IMR-90 (cell line): ENCODE measurements around the gene CAMK2D. TPM values are rescaled to one million over a fixed set of nuclear protein-coding genes. Genes with fewer than 3 reads are reported as not detected.
A peak's percentile ranks its signal among the peaks of the same experiment; 100 is the strongest.

Experiments
- ATAC-seq: fragments of 200-7000 bp; cut with Tn5 transposase; 2 replicates; pipeline ENCODE4 v1.9.1; 2020; ENCODE audit warnings: low read depth, mild to moderate bottlenecking, moderate library complexity
- BruUV-seq: library from RNA; stranded (reverse); fragments of 400-500 nt; replicated peaks from 2 replicates; lab custom pipeline; 2021; lab: Mats Ljungman, UMichigan
- CTCF ChIA-PET: fragments of 300-600 bp; formaldehyde crosslinking; extraction: SDS; loops from one replicate; lab custom pipeline; 2021; ENCODE audit warnings: antibody characterized with exemption; lab: Yijun Ruan, JAX
- POLR2A ChIA-PET: fragments of 300-600 bp; sonication (Branson Sonifier 250); formaldehyde crosslinking; loops from one replicate; lab custom pipeline; 2022; ENCODE audit warnings: antibody characterized with exemption; ENCODE audit not compliant: unreplicated experiment; lab: Charles Lee
- DNase-seq: peaks from one replicate; pipeline ENCODE4 v3.0.0; 2013
- H2AFZ ChIP-seq: replicated peaks from 2 replicates; pipeline ENCODE3; 2013; ENCODE audit warnings: low read length, mild to moderate bottlenecking; ENCODE audit not compliant: poor library complexity
- H2AK5ac ChIP-seq: 2 replicates; pipeline ENCODE4 v1.6.1; 2013; ENCODE audit warnings: low read depth, low read length, inconsistent platforms
- H2AK9ac ChIP-seq: replicated peaks from 2 replicates; pipeline ENCODE3; 2013; ENCODE audit warnings: mild to moderate bottlenecking, low read depth, low read length, moderate library complexity; ENCODE audit not compliant: poor library complexity
- H2BK120ac ChIP-seq: 2 replicates; pipeline ENCODE4 v1.6.1; 2013; ENCODE audit warnings: low read depth, low read length, inconsistent platforms
- H2BK15ac ChIP-seq: 3 replicates; pipeline ENCODE4 v1.6.1; 2013; ENCODE audit warnings: low read depth, low read length, inconsistent platforms
- H2BK20ac ChIP-seq: 2 replicates; pipeline ENCODE4 v1.6.1; 2013; ENCODE audit warnings: low read depth, mild to moderate bottlenecking, inconsistent platforms, low read length, moderate library complexity
- H2BK5ac ChIP-seq: 2 replicates; pipeline ENCODE4 v1.6.1; 2013; ENCODE audit warnings: mild to moderate bottlenecking, low read depth, low read length, inconsistent platforms; ENCODE audit not compliant: poor library complexity, severe bottlenecking
- H3K14ac ChIP-seq: replicated peaks from 2 replicates; pipeline ENCODE4 v1.6.1; 2013; ENCODE audit warnings: low read depth, low read length, inconsistent platforms
- H3K18ac ChIP-seq: 2 replicates; pipeline ENCODE4 v1.6.1; 2013; ENCODE audit warnings: low read depth, low read length, control low read depth
- H3K23ac ChIP-seq: 2 replicates; pipeline ENCODE4 v1.6.1; 2013; ENCODE audit warnings: low read depth, low read length, inconsistent platforms
- H3K27ac ChIP-seq: 2 replicates; pipeline ENCODE4 v1.5.1; 2013; ENCODE audit warnings: mild to moderate bottlenecking, control low read depth, low read length; ENCODE audit not compliant: insufficient read depth
- H3K27me3 ChIP-seq: 2 replicates; pipeline ENCODE4 v1.6.1; 2013; ENCODE audit warnings: low read length; ENCODE audit not compliant: control insufficient read depth, insufficient read depth
- H3K36me3 ChIP-seq: 2 replicates; pipeline ENCODE4 v1.6.1; 2013; ENCODE audit warnings: low read length, mixed read lengths; ENCODE audit not compliant: control insufficient read depth, insufficient read depth
- H3K4ac ChIP-seq: 2 replicates; pipeline ENCODE4 v1.6.1; 2013; ENCODE audit warnings: low read depth, low read length, inconsistent platforms
- H3K4me1 ChIP-seq: 2 replicates; pipeline ENCODE4 v1.6.1; 2013; ENCODE audit warnings: low read length, mixed read lengths; ENCODE audit not compliant: control insufficient read depth, insufficient read depth
- H3K4me2 ChIP-seq: 2 replicates; pipeline ENCODE4 v1.6.1; 2013; ENCODE audit warnings: low read depth, mild to moderate bottlenecking, control low read depth, low read length, moderate library complexity
- H3K4me3 ChIP-seq: 2 replicates; pipeline ENCODE4 v1.5.1; 2013; ENCODE audit warnings: low read depth, mild to moderate bottlenecking, control low read depth, low read length, moderate library complexity; ENCODE audit not compliant: insufficient read depth
- H3K56ac ChIP-seq: 2 replicates; pipeline ENCODE4 v1.6.1; 2013; ENCODE audit warnings: low read length, inconsistent platforms; ENCODE audit not compliant: insufficient read depth; ENCODE audit errors: extremely low read depth
- H3K79me1 ChIP-seq, 2 experiments: 2 replicates each; pipeline ENCODE4 v1.6.1; 2013; ENCODE audit warnings: low read length in 2 of 2, inconsistent platforms in 1 of 2, low read depth in 1 of 2
- H3K9ac ChIP-seq: 2 replicates; pipeline ENCODE4 v1.6.1; 2013; ENCODE audit warnings: low read depth, low read length, control low read depth
- H3K9me1 ChIP-seq: 2 replicates; pipeline ENCODE4 v1.6.1; 2013; ENCODE audit warnings: low read length, inconsistent platforms; ENCODE audit not compliant: insufficient read depth
- H3K9me3 ChIP-seq: 2 replicates; pipeline ENCODE4 v1.6.1; 2013; ENCODE audit warnings: low read length; ENCODE audit not compliant: control insufficient read depth, insufficient read depth
- H4K20me1 ChIP-seq: 2 replicates; pipeline ENCODE4 v1.6.1; 2013; ENCODE audit warnings: low read length, inconsistent platforms; ENCODE audit not compliant: insufficient read depth
- H4K5ac ChIP-seq: 2 replicates; pipeline ENCODE4 v1.6.1; 2013; ENCODE audit warnings: mild to moderate bottlenecking, low read depth, low read length, control low read depth
- H4K8ac ChIP-seq, 2 experiments: 2 replicates each; pipeline ENCODE4 v1.6.1; 2013; ENCODE audit warnings: low read depth in 2 of 2, low read length in 2 of 2, control low read depth in 1 of 2, inconsistent platforms in 1 of 2
- H4K91ac ChIP-seq: 2 replicates; pipeline ENCODE4 v1.6.1; 2013; ENCODE audit warnings: low read depth, low read length, inconsistent platforms; ENCODE audit not compliant: insufficient read depth
- BHLHE40 ChIP-seq: fragments of 150-350 bp; IDR thresholded peaks from 2 replicates; pipeline ENCODE4 v1.6.1; 2016; ENCODE audit warnings: mild to moderate bottlenecking, low read depth, low read length
- CEBPB ChIP-seq: IDR thresholded peaks from 2 replicates; pipeline ENCODE4 v1.6.1; 2012; ENCODE audit warnings: low read depth, low read length, improper control_type of control experiment
- CHD1 ChIP-seq: IDR thresholded peaks from 2 replicates; pipeline ENCODE4 v1.6.1; 2012; ENCODE audit warnings: low read depth, low read length, improper control_type of control experiment
- FOS ChIP-seq: fragments of 150-350 bp; IDR thresholded peaks from 2 replicates; pipeline ENCODE4 v1.6.1; 2016; ENCODE audit warnings: low read depth, low read length
- MAFK ChIP-seq: IDR thresholded peaks from 2 replicates; pipeline ENCODE4 v1.6.1; 2012; ENCODE audit warnings: low read depth, low read length, improper control_type of control experiment
- MAZ ChIP-seq: IDR thresholded peaks from 2 replicates; pipeline ENCODE4 v1.6.1; 2012; ENCODE audit warnings: low read depth, mild to moderate bottlenecking, low read length, improper control_type of control experiment, moderate library complexity, borderline replicate concordance
- MXI1 ChIP-seq: IDR thresholded peaks from 2 replicates; pipeline ENCODE4 v1.6.1; 2012; ENCODE audit warnings: low read depth, mild to moderate bottlenecking, low read length, moderate library complexity, borderline replicate concordance
- NFE2L2 ChIP-seq: fragments of 150-350 bp; IDR thresholded peaks from 2 replicates; pipeline ENCODE4 v1.6.1; 2016; ENCODE audit warnings: low read depth, mild to moderate bottlenecking, low read length
- POLR2A ChIP-seq: IDR thresholded peaks from 2 replicates; pipeline ENCODE4 v1.6.1; 2012; ENCODE audit warnings: mild to moderate bottlenecking, low read depth, low read length
- RAD21 ChIP-seq: IDR thresholded peaks from 2 replicates; pipeline ENCODE4 v1.6.1; 2012; ENCODE audit warnings: low read length, improper control_type of control experiment
- RCOR1 ChIP-seq: IDR thresholded peaks from 2 replicates; pipeline ENCODE4 v1.6.1; 2012; ENCODE audit warnings: mild to moderate bottlenecking, low read length, improper control_type of control experiment; ENCODE audit not compliant: insufficient replicate concordance
- RFX5 ChIP-seq: IDR thresholded peaks from 2 replicates; pipeline ENCODE4 v1.8.0; 2012; ENCODE audit warnings: low read depth, mild to moderate bottlenecking, low read length, moderate library complexity
- USF2 ChIP-seq: fragments of 150-350 bp; IDR thresholded peaks from 2 replicates; pipeline ENCODE4 v1.6.1; 2017; ENCODE audit warnings: mild to moderate bottlenecking, antibody characterized with exemption, low read length, low read depth
- WGBS, 2 experiments: methylation state at CpG; one replicate each; pipeline versions ENCODE4 v1.1.5 to v1.1.7; 2013; ENCODE audit warnings: missing lambda C conversion rate in 2 of 2; ENCODE audit not compliant: insufficient read length in 1 of 2; ENCODE audit errors: extremely low coverage in 2 of 2; 5-methylcytosine and 5-hydroxymethylcytosine counted together
- dilution Hi-C: fragments of 300-500 bp; cut with HindIII; formaldehyde crosslinking; loops from one replicate; pipeline ENCODE4 v1.14.3; 2018; ENCODE audit warnings: low sequenced_read_pairs; ENCODE audit not compliant: unreplicated experiment
- in situ Hi-C: fragments of 300-500 bp; cut with MboI; formaldehyde crosslinking; loops from 3 replicates; pipeline ENCODE4 v1.14.3; 2019; ENCODE audit warnings: low sequenced_read_pairs, inconsistent platforms, mixed read lengths
- intact Hi-C: fragments of 100-400 bp; cut with micrococcal nuclease; formaldehyde crosslinking; loops from 2 replicates; pipeline ENCODE4 v1.10.0; 2022
- polyA plus RNA-seq, 3 experiments: library from polyadenylated mRNA; depleted of rRNA; stranded (reverse); fragments of >200 nt; gene quantifications; 2 replicates each; pipeline ENCODE4 v1.2.3, GENCODE V29; 2012; ENCODE audit warnings: low replicate concordance in 1 of 3
- total RNA-seq: library from RNA; depleted of rRNA; stranded (reverse); fragments of >200 nt; gene quantifications from 2 replicates; pipeline ENCODE4 v1.2.3, GENCODE V29; 2012

CAMK2D gene
- total and polyA plus RNA-seq, 2 of the 4 experiments (the other 2 are of a cell fraction) = 44.6 to 156 TPM

- peaks cover 21% of the 10 kb centered on the region; the same call in 1 of the 2 replicates for H4K20me1 ChIP-seq
- peaks cover 20 to 50% of the 10 kb centered on the region in 2 experiments for H3K79me1 ChIP-seq
- H3K4ac ChIP-seq = no peak overlapping the region
- H3K9ac ChIP-seq = no peak overlapping the region
- H3K18ac ChIP-seq = no peak overlapping the region
- DNase-seq = no peak
- H3K4me1 ChIP-seq = peaks cover 4% of the 10 kb centered on the region; the same call in 1 of the 2 replicates
- no peak overlapping the region for H2AFZ ChIP-seq
- no peak overlapping the region for H3K27ac ChIP-seq
- H3K14ac ChIP-seq = no peak overlapping the region
- H2BK120ac ChIP-seq = no peak overlapping the region
- ChIA-PET POLR2A (no interaction called here), CTCF (no interaction called here)
- H3K9me1 ChIP-seq = peaks cover 3% of the 10 kb centered on the region; the same call in 1 of the 2 replicates
- intact Hi-C loops = no loop called here
- dilution Hi-C loops = no loop called here
- ATAC-seq = no peak
- in situ Hi-C loops = no loop called here
- H3K4me2 ChIP-seq = no peak overlapping the region
- no peaks in the 10 kb centered on the region for H3K27me3 ChIP-seq
- H3K36me3 ChIP-seq = 0 out of 2 replicates have a peak, but pooled peaks cover 1% of the 10 kb centered on the region
- H2AK5ac ChIP-seq = no peak overlapping the region
- H4K8ac ChIP-seq = peak overlapping the region in 1 of 2 experiments; percentile 2; a peak in 1 of 4 replicates
- H3K4me3 ChIP-seq = no peak overlapping the region
- no peak overlapping the region for H3K23ac ChIP-seq
- no peak overlapping the region for H2BK5ac ChIP-seq
- H3K56ac ChIP-seq = no peak overlapping the region
- no peak overlapping the region for H2AK9ac ChIP-seq
- H3K9me3 ChIP-seq = no peaks in the 10 kb centered on the region
- TF ChIP-seq MXI1 = no peak
- TF ChIP-seq POLR2A = no peak
- no peak for TF ChIP-seq FOS
- TF ChIP-seq RCOR1 = no peak
- no peak for TF ChIP-seq CHD1
- TF ChIP-seq RFX5 = no peak
- TF ChIP-seq BHLHE40 = no peak
- no peak for TF ChIP-seq USF2
- no peak for TF ChIP-seq MAZ
- TF ChIP-seq NFE2L2 = no peak
- no peak for TF ChIP-seq CEBPB
- TF ChIP-seq RAD21 = no peak
- no peak for TF ChIP-seq MAFK
- H2BK20ac ChIP-seq = no peak overlapping the region
- H2BK15ac ChIP-seq = no peak overlapping the region
- no peak overlapping the region for H4K91ac ChIP-seq
- BruUV-seq = no TSS peak
- no peak overlapping the region for H4K5ac ChIP-seq
- no CpG with 5 or more reads among the region's 1 CpG for whole genome bisulfite sequencing, 2 experiments
Measured at GRCh38 chr4:113727802-113728201, 33.7 kb downstream of the CAMK2D start.
